Measurements from ENCODE around the gene HGF. TPM values are rescaled to one million over a fixed set of nuclear protein-coding genes. Genes with fewer than 3 reads are reported as not detected.

Gene HGF
- total and polyA plus RNA-seq, 4 experiments from 2014 or later: not detected

DNA sequence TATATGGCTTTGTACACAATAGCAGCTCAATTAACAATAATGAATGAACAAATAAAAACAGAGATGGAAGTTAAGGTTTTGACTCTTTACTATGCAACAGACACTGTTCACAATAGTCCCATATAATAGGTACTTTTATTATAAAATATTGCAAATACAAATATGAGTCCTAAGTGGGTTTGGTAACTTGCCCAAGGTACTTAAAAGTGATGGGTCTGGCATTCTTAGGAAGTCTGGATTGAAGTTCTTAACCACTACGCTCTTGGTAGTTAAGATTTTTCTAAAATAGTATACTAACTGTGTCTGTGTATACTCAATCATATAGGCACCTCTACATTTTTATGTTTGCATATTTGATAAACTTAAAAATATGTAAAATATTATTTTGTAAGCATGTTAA, 55.5 kb downstream of the HGF start:
- POLR2A ChIA-PET (ENCODE audit: partially characterized antibody): no interaction called here
- intact Hi-C loops (cut with micrococcal nuclease): no loop called here

GRCh38 chr7:81710751-81711150, 59.1 kb downstream of the HGF start:
- intact Hi-C loops (cut with micrococcal nuclease): no loop called here
- no peaks in the 10 kb centered on the region for H3K36me3 Mint-ChIP-seq

More for the DNA sequence above, 55.5 kb downstream of the HGF start:
- H3K9me3 ChIP-seq (ENCODE audit: control insufficient read depth in 1 of 2, low read length in 2 of 2): no peaks in the 10 kb centered on the region
- DNase-seq: no peak
- H3K36me3 Mint-ChIP-seq: no peaks in the 10 kb centered on the region
- H3K4me3 ChIP-seq (ENCODE audit: low read length in 2 of 2): no peak overlapping the region
- no peaks in the 10 kb centered on the region for H3K4me1 Mint-ChIP-seq
- no peak overlapping the region for H3K27ac Mint-ChIP-seq
- no peaks in the 10 kb centered on the region for H3K36me3 ChIP-seq (ENCODE audit: insufficient read depth, low read length)
- H3K27me3 ChIP-seq (ENCODE audit: insufficient read depth, low read length): no peaks in the 10 kb centered on the region
- H3K27me3 Mint-ChIP-seq: no peaks in the 10 kb centered on the region
- CTCF ChIA-PET (ENCODE audit: partially characterized antibody): no interaction called here
- H3K27ac ChIP-seq (ENCODE audit: low read depth, low read length): no peak overlapping the region
- no peak overlapping the region for H3K4me3 Mint-ChIP-seq
- peaks cover 0 to 16% (median 4%) of the 10 kb centered on the region in 8 donors for H3K9me3 Mint-ChIP-seq
- H3K4me1 ChIP-seq (ENCODE audit: insufficient read depth, low read length): no peaks in the 10 kb centered on the region

GRCh38 chr7:81709836-81710235, 60.0 kb downstream of the HGF start:
- no peak overlapping the region for H3K4me3 Mint-ChIP-seq
- POLR2A ChIA-PET (ENCODE audit: partially characterized antibody): no interaction called here

More at GRCh38 chr7:81710751-81711150, 59.1 kb downstream of the HGF start:
- H3K4me1 Mint-ChIP-seq: no peaks in the 10 kb centered on the region
- no peak overlapping the region for H3K4me3 Mint-ChIP-seq
- no peak overlapping the region for H3K27ac Mint-ChIP-seq
- H3K9me3 Mint-ChIP-seq: peaks cover 0 to 18% (median 5%) of the 10 kb centered on the region in 8 donors
- ChIA-PET POLR2A (ENCODE audit: partially characterized antibody) (no interaction called here), CTCF (ENCODE audit: partially characterized antibody) (no interaction called here)
- H3K9me3 ChIP-seq (ENCODE audit: control insufficient read depth in 1 of 2, low read length in 2 of 2): no peaks in the 10 kb centered on the region
- H3K27me3 ChIP-seq (ENCODE audit: insufficient read depth, low read length): no peaks in the 10 kb centered on the region
- no peaks in the 10 kb centered on the region for H3K4me1 ChIP-seq (ENCODE audit: insufficient read depth, low read length)
- H3K27me3 Mint-ChIP-seq: no peaks in the 10 kb centered on the region
- H3K36me3 ChIP-seq (ENCODE audit: insufficient read depth, low read length): no peaks in the 10 kb centered on the region
- DNase-seq: no peak
- H3K4me3 ChIP-seq (ENCODE audit: low read length in 2 of 2): no peak overlapping the region
- H3K27ac ChIP-seq (ENCODE audit: low read depth, low read length): no peak overlapping the region

DNA sequence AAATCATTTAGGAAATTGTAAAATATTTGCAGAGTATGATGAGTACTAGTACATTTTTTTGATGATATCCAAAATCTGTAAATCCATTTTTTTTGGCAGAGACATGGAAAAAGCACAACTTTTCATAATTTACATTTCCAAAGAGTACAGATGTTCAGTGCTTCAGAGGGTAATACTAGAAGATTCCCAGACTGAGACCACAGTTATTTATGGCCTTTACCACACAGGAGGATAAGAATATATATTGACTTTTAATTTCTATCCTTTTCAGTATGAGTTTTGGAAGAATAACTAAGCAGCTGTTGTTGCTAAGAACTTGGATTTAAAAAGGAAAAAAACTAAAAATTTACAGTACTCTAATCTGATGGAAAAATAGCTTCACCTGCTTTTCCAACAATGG, 61.9 kb downstream of the HGF start:
- intact Hi-C loops (cut with micrococcal nuclease): no loop called here
- Mint-ChIP-seq H3K4me1 (no peaks in the 10 kb centered on the region), H3K36me3 (no peaks in the 10 kb centered on the region), H3K4me3 (no peak overlapping the region), H3K27ac (no peak overlapping the region), H3K27me3 (no peaks in the 10 kb centered on the region), H3K9me3 (peaks cover 0 to 13% (median 4%) of the 10 kb centered on the region in 8 donors)
- Histone ChIP-seq H3K27me3 (ENCODE audit: insufficient read depth, low read length) (no peaks in the 10 kb centered on the region), H3K4me1 (ENCODE audit: insufficient read depth, low read length) (no peaks in the 10 kb centered on the region), H3K36me3 (ENCODE audit: insufficient read depth, low read length) (no peaks in the 10 kb centered on the region), H3K4me3 (ENCODE audit: low read length in 2 of 2) (no peak overlapping the region), H3K27ac (ENCODE audit: low read depth, low read length) (no peak overlapping the region), H3K9me3 (ENCODE audit: control insufficient read depth in 1 of 2, low read length in 2 of 2) (no peaks in the 10 kb centered on the region)
- ChIA-PET POLR2A (ENCODE audit: partially characterized antibody) (no interaction called here), CTCF (ENCODE audit: partially characterized antibody) (no interaction called here)
- DNase-seq: no peak

More at GRCh38 chr7:81709836-81710235, 60.0 kb downstream of the HGF start:
- Mint-ChIP-seq H3K27ac (no peak overlapping the region), H3K36me3 (no peaks in the 10 kb centered on the region), H3K4me1 (no peaks in the 10 kb centered on the region), H3K27me3 (no peaks in the 10 kb centered on the region), H3K9me3 (peaks cover 0 to 18% (median 6%) of the 10 kb centered on the region in 8 donors)
- Histone ChIP-seq H3K9me3 (ENCODE audit: control insufficient read depth in 1 of 2, low read length in 2 of 2) (no peaks in the 10 kb centered on the region), H3K27me3 (ENCODE audit: insufficient read depth, low read length) (no peaks in the 10 kb centered on the region), H3K4me3 (ENCODE audit: low read length in 2 of 2) (no peak overlapping the region), H3K27ac (ENCODE audit: low read depth, low read length) (no peak overlapping the region), H3K4me1 (ENCODE audit: insufficient read depth, low read length) (no peaks in the 10 kb centered on the region), H3K36me3 (ENCODE audit: insufficient read depth, low read length) (no peaks in the 10 kb centered on the region)
- CTCF ChIA-PET (ENCODE audit: partially characterized antibody): no interaction called here
- no peak for DNase-seq
- intact Hi-C loops (cut with micrococcal nuclease): no loop called here

DNA sequence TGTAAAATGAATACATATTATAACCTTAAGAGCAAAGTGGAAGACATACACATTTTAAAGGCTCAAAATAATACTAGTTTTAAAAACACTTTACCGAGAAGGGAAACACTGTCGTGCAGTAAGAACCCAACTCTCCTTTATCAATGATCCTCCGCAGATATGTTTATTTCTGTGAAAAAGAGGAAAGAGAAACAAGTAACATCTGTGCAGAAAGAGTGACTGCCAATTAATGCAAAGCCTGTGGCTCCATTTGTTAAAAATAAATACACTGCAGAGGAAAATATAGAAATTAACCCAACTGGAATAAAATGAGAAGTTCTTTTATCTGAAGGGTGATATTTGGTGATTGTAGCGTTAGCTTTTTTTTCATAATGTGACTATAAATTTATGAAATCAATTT, 62.7 kb downstream of the HGF start:
- Mint-ChIP-seq H3K36me3 (no peaks in the 10 kb centered on the region), H3K4me1 (no peaks in the 10 kb centered on the region), H3K4me3 (no peak overlapping the region), H3K27ac (no peak overlapping the region), H3K9me3 (peaks cover 0 to 12% (median 4%) of the 10 kb centered on the region in 8 donors), H3K27me3 (no peaks in the 10 kb centered on the region)
- Histone ChIP-seq H3K4me1 (ENCODE audit: insufficient read depth, low read length) (no peaks in the 10 kb centered on the region), H3K36me3 (ENCODE audit: insufficient read depth, low read length) (no peaks in the 10 kb centered on the region), H3K9me3 (ENCODE audit: control insufficient read depth in 1 of 2, low read length in 2 of 2) (no peaks in the 10 kb centered on the region), H3K4me3 (ENCODE audit: low read length in 2 of 2) (no peak overlapping the region), H3K27ac (ENCODE audit: low read depth, low read length) (no peak overlapping the region), H3K27me3 (ENCODE audit: insufficient read depth, low read length) (no peaks in the 10 kb centered on the region)
- POLR2A ChIA-PET (ENCODE audit: partially characterized antibody): no interaction called here
- no peak for DNase-seq
- intact Hi-C loops (cut with micrococcal nuclease): no loop called here
- CTCF ChIA-PET (ENCODE audit: partially characterized antibody): no interaction called here

GRCh38 chr7:81705206-81705605, 64.6 kb downstream of the HGF start:
- Histone ChIP-seq H3K27me3 (ENCODE audit: insufficient read depth, low read length) (no peaks in the 10 kb centered on the region), H3K36me3 (ENCODE audit: insufficient read depth, low read length) (no peaks in the 10 kb centered on the region), H3K4me3 (ENCODE audit: low read length in 2 of 2) (no peak overlapping the region), H3K9me3 (ENCODE audit: control insufficient read depth in 1 of 2, low read length in 2 of 2) (no peaks in the 10 kb centered on the region), H3K4me1 (ENCODE audit: insufficient read depth, low read length) (no peaks in the 10 kb centered on the region), H3K27ac (ENCODE audit: low read depth, low read length) (no peak overlapping the region)
- no peak overlapping the region for H3K4me3 Mint-ChIP-seq
- H3K9me3 Mint-ChIP-seq: peaks cover 0 to 12% (median 4%) of the 10 kb centered on the region in 8 donors
- intact Hi-C loops (cut with micrococcal nuclease): no loop called here
- no peaks in the 10 kb centered on the region for H3K36me3 Mint-ChIP-seq
- CTCF ChIA-PET (ENCODE audit: partially characterized antibody): no interaction called here
- DNase-seq: no peak
- H3K27ac Mint-ChIP-seq: no peak overlapping the region
- no peaks in the 10 kb centered on the region for H3K4me1 Mint-ChIP-seq
- H3K27me3 Mint-ChIP-seq: no peaks in the 10 kb centered on the region
- POLR2A ChIA-PET (ENCODE audit: partially characterized antibody): no interaction called here

GRCh38 chr7:81704595-81704994, 65.3 kb downstream of the HGF start:
- H3K27me3 ChIP-seq (ENCODE audit: insufficient read depth, low read length): no peaks in the 10 kb centered on the region
- Mint-ChIP-seq H3K27ac (no peak overlapping the region), H3K9me3 (peaks cover 0 to 12% (median 5%) of the 10 kb centered on the region in 8 donors), H3K27me3 (no peaks in the 10 kb centered on the region), H3K36me3 (no peaks in the 10 kb centered on the region), H3K4me1 (no peaks in the 10 kb centered on the region), H3K4me3 (no peak overlapping the region)
- H3K36me3 ChIP-seq (ENCODE audit: insufficient read depth, low read length): no peaks in the 10 kb centered on the region
- H3K4me3 ChIP-seq (ENCODE audit: low read length in 2 of 2): no peak overlapping the region
- POLR2A ChIA-PET (ENCODE audit: partially characterized antibody): no interaction called here
- H3K27ac ChIP-seq (ENCODE audit: low read depth, low read length): no peak overlapping the region
- DNase-seq: no peak
- no peaks in the 10 kb centered on the region for H3K4me1 ChIP-seq (ENCODE audit: insufficient read depth, low read length)
- no peaks in the 10 kb centered on the region for H3K9me3 ChIP-seq (ENCODE audit: control insufficient read depth in 1 of 2, low read length in 2 of 2)
- intact Hi-C loops (cut with micrococcal nuclease): no loop called here
- CTCF ChIA-PET (ENCODE audit: partially characterized antibody): no interaction called here

DNA sequence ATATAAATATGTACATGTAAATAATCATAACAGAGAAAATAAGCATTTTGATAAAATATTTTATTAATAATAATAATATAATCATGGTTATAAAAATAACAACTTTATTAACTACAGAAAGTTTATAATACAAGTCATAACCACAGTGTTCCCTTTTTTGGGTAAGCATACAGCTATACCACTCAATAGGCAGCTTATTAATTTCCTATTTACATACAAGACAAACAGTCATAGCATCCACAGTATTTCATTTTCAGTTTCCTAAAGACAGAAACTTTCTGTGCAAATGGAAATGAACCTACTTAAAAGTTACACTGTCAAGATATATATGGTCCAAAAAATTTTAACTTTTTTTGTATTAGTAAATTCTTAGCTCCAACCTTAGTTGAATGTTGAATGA, 70.9 kb downstream of the HGF start:
- no peaks in the 10 kb centered on the region for H3K27me3 Mint-ChIP-seq
- no peak overlapping the region for H3K4me3 ChIP-seq (ENCODE audit: low read length in 2 of 2)
- no peaks in the 10 kb centered on the region for H3K36me3 Mint-ChIP-seq
- H3K27ac ChIP-seq (ENCODE audit: low read depth, low read length): no peak overlapping the region
- H3K4me3 Mint-ChIP-seq: no peak overlapping the region
- H3K36me3 ChIP-seq (ENCODE audit: insufficient read depth, low read length): no peaks in the 10 kb centered on the region
- intact Hi-C loops (cut with micrococcal nuclease): loop anchor here (10.0 kb wide), 1 partner anchor 64 kb away; no protein-coding TSS in a partner anchor
- no peaks in the 10 kb centered on the region for H3K4me1 ChIP-seq (ENCODE audit: insufficient read depth, low read length)
- no peak for DNase-seq
- H3K9me3 Mint-ChIP-seq: peaks cover 0 to 5% (median 1%) of the 10 kb centered on the region in 8 donors
- CTCF ChIA-PET (ENCODE audit: partially characterized antibody): no interaction called here
- no peaks in the 10 kb centered on the region for H3K4me1 Mint-ChIP-seq
- H3K27me3 ChIP-seq (ENCODE audit: insufficient read depth, low read length): no peaks in the 10 kb centered on the region
- H3K27ac Mint-ChIP-seq: no peak overlapping the region
- no peaks in the 10 kb centered on the region for H3K9me3 ChIP-seq (ENCODE audit: control insufficient read depth in 1 of 2, low read length in 2 of 2)
- POLR2A ChIA-PET (ENCODE audit: partially characterized antibody): no interaction called here
